DND-41 (cell line): Measurements from ENCODE around the gene PRPF6.

Experiments used
- EZH2 ChIP-seq: IDR thresholded peaks from 3 replicates; pipeline ENCODE4 v1.6.1; 2012; ENCODE audit warnings: borderline replicate concordance, low read depth, mild to moderate bottlenecking, moderate library complexity, low read length, inconsistent platforms; ENCODE audit not compliant: severe bottlenecking
- TF ChIP-seq, protein P1 (sequence below): IDR thresholded peaks from 2 replicates; pipeline ENCODE4 v1.5.1; 2012; ENCODE audit warnings: borderline replicate concordance, low read length, moderate library complexity, mild to moderate bottlenecking; ENCODE audit not compliant: poor library complexity, severe bottlenecking; ENCODE audit errors: extremely low read depth

DNA sequence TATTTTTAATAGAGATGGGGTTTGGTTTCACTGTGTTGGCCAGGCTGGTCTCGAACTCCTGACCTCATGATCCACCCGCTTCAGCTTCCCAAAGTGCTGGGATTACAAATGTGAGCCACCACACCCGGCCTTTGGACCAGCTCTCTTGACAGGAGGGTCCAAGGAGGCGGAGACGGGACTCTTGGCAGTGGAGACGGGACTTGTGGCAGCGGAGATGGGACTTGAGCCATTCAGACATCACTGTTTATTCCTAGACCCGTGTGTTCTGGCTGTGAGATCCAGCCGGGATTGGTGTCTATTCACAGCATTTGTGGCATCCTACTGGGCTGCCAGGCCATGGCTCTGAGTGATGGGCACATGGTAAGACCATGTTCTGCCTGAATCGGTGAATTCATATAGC is 25.6 kb downstream of the PRPF6 start:
- TF ChIP-seq, protein P1, sequence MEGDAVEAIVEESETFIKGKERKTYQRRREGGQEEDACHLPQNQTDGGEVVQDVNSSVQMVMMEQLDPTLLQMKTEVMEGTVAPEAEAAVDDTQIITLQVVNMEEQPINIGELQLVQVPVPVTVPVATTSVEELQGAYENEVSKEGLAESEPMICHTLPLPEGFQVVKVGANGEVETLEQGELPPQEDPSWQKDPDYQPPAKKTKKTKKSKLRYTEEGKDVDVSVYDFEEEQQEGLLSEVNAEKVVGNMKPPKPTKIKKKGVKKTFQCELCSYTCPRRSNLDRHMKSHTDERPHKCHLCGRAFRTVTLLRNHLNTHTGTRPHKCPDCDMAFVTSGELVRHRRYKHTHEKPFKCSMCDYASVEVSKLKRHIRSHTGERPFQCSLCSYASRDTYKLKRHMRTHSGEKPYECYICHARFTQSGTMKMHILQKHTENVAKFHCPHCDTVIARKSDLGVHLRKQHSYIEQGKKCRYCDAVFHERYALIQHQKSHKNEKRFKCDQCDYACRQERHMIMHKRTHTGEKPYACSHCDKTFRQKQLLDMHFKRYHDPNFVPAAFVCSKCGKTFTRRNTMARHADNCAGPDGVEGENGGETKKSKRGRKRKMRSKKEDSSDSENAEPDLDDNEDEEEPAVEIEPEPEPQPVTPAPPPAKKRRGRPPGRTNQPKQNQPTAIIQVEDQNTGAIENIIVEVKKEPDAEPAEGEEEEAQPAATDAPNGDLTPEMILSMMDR = no peak
- no peak for TF ChIP-seq EZH2
